Left hindlimb (tissue), 1 donor: ENCODE data around the gene UBE2L5.

Source experiments
- DNase-seq: peaks from one replicate; pipeline ENCODE4 v3.0.0-alpha.2; 2018

Gene UBE2L5

GRCh38 chr13:30422054-30422839, at the start of gene UBE2L5:
UBE2L5 (plus strand) TSS chr13:30422493; CDS start chr13:30427991, 5,498 bp downstream.
- DNase-seq = peak; percentile 89

GRCh38 chr13:30373727-30374126, 48.6 kb upstream of the UBE2L5 start:
- DNase-seq = no peak

GRCh38 chr13:30375265-30375835, 46.9 kb upstream of the UBE2L5 start:
- no peak for DNase-seq

- no peak for DNase-seq
These were observed 45.6 kb upstream of the UBE2L5 start for GRCh38 chr13:30376426-30377311.

- DNase-seq = no peak
These were observed 45.0 kb upstream of the UBE2L5 start for GRCh38 chr13:30377312-30377685.

- no peak for DNase-seq
These were observed 44.1 kb upstream of the UBE2L5 start for GRCh38 chr13:30378191-30378590.

- no peak for DNase-seq
These were observed 41.2 kb upstream of the UBE2L5 start for GRCh38 chr13:30381049-30381448.

- DNase-seq = no peak
These were observed 39.3 kb upstream of the UBE2L5 start for GRCh38 chr13:30382836-30383525.

- DNase-seq = no peak
These were observed 33.6 kb upstream of the UBE2L5 start for GRCh38 chr13:30388406-30389283.

- no peak for DNase-seq
These were observed 30.2 kb upstream of the UBE2L5 start for GRCh38 chr13:30391956-30392680.

- DNase-seq = no peak
These were observed 29.6 kb upstream of the UBE2L5 start for GRCh38 chr13:30392681-30393045.

- no peak for DNase-seq
These were observed 27.5 kb upstream of the UBE2L5 start for GRCh38 chr13:30394751-30395191.

- peak; percentile 84 for DNase-seq
These were observed 26.8 kb upstream of the UBE2L5 start for GRCh38 chr13:30395192-30396158.

- no peak for DNase-seq
These were observed 25.7 kb upstream of the UBE2L5 start for GRCh38 chr13:30396434-30397075.

- no peak for DNase-seq
These were observed 23.7 kb upstream of the UBE2L5 start for GRCh38 chr13:30398601-30399072.

- no peak for DNase-seq
These were observed 21.9 kb upstream of the UBE2L5 start for GRCh38 chr13:30400376-30400775.

GRCh38 chr13:30401347-30401746, 20.9 kb upstream of the UBE2L5 start:
- no peak for DNase-seq

- DNase-seq = no peak
These were observed 18.8 kb upstream of the UBE2L5 start for GRCh38 chr13:30403456-30403855.

- no peak for DNase-seq
These were observed 18.1 kb upstream of the UBE2L5 start for GRCh38 chr13:30404207-30404606.
